ENCODE measurements around the gene OSBPL3.

Gene OSBPL3

GRCh38 chr7:24783698-24784097 is 196.3 kb downstream of the OSBPL3 start:
- peaks cover 6% of the 10 kb centered on the region for H3K4me1 Mint-ChIP-seq (ENCODE audit: low read depth)
- H3K27ac Mint-ChIP-seq: no peak overlapping the region
- H3K4me3 Mint-ChIP-seq: no peak overlapping the region
- no peaks in the 10 kb centered on the region for H3K9me3 Mint-ChIP-seq
- H3K36me3 Mint-ChIP-seq (ENCODE audit: low read depth): peaks cover 18% of the 10 kb centered on the region
- no peaks in the 10 kb centered on the region for H3K27me3 Mint-ChIP-seq (ENCODE audit: low read depth)

- Mint-ChIP-seq H3K9me3 (no peaks in the 10 kb centered on the region), H3K4me1 (ENCODE audit: low read depth) (peaks cover 12% of the 10 kb centered on the region), H3K4me3 (no peak overlapping the region), H3K27me3 (ENCODE audit: low read depth) (no peaks in the 10 kb centered on the region), H3K27ac (no peak overlapping the region), H3K36me3 (ENCODE audit: low read depth) (peaks cover 13% of the 10 kb centered on the region)
Observed at GRCh38 chr7:24781106-24781505, 198.9 kb downstream of the OSBPL3 start.

- no peaks in the 10 kb centered on the region for H3K27me3 Mint-ChIP-seq (ENCODE audit: low read depth)
- peaks cover 12% of the 10 kb centered on the region for H3K4me1 Mint-ChIP-seq (ENCODE audit: low read depth)
- no peaks in the 10 kb centered on the region for H3K9me3 Mint-ChIP-seq
- no peak overlapping the region for H3K27ac Mint-ChIP-seq
- peaks cover 13% of the 10 kb centered on the region for H3K36me3 Mint-ChIP-seq (ENCODE audit: low read depth)
- H3K4me3 Mint-ChIP-seq: no peak overlapping the region
Observed at GRCh38 chr7:24779283-24779655, 200.7 kb downstream of the OSBPL3 start.

GRCh38 chr7:24778543-24779282 is 201.3 kb downstream of the OSBPL3 start:
- peaks cover 15% of the 10 kb centered on the region for H3K4me1 Mint-ChIP-seq (ENCODE audit: low read depth)
- H3K4me3 Mint-ChIP-seq: no peak overlapping the region
- H3K27me3 Mint-ChIP-seq (ENCODE audit: low read depth): no peaks in the 10 kb centered on the region
- no peaks in the 10 kb centered on the region for H3K9me3 Mint-ChIP-seq
- peaks cover 9% of the 10 kb centered on the region for H3K36me3 Mint-ChIP-seq (ENCODE audit: low read depth)
- peak overlapping the region; percentile 50 for H3K27ac Mint-ChIP-seq

GRCh38 chr7:24777806-24778205 is 202.2 kb downstream of the OSBPL3 start:
- no peaks in the 10 kb centered on the region for H3K9me3 Mint-ChIP-seq
- H3K36me3 Mint-ChIP-seq (ENCODE audit: low read depth): peaks cover 10% of the 10 kb centered on the region
- H3K27me3 Mint-ChIP-seq (ENCODE audit: low read depth): no peaks in the 10 kb centered on the region
- H3K4me3 Mint-ChIP-seq: no peak overlapping the region
- H3K4me1 Mint-ChIP-seq (ENCODE audit: low read depth): peaks cover 20% of the 10 kb centered on the region
- no peak overlapping the region for H3K27ac Mint-ChIP-seq

- H3K9me3 Mint-ChIP-seq: peaks cover 17% of the 10 kb centered on the region
- H3K27me3 Mint-ChIP-seq (ENCODE audit: low read depth): no peaks in the 10 kb centered on the region
- peaks cover 15% of the 10 kb centered on the region for H3K36me3 Mint-ChIP-seq (ENCODE audit: low read depth)
- H3K4me1 Mint-ChIP-seq (ENCODE audit: low read depth): peaks cover 29% of the 10 kb centered on the region
- no peak overlapping the region for H3K4me3 Mint-ChIP-seq
- no peak overlapping the region for H3K27ac Mint-ChIP-seq
Observed at GRCh38 chr7:24773646-24774045, 206.3 kb downstream of the OSBPL3 start.

- Mint-ChIP-seq H3K27ac (no peak overlapping the region), H3K27me3 (ENCODE audit: low read depth) (peaks cover 11% of the 10 kb centered on the region), H3K4me3 (no peak overlapping the region), H3K36me3 (ENCODE audit: low read depth) (peaks cover 15% of the 10 kb centered on the region), H3K9me3 (peaks cover 17% of the 10 kb centered on the region), H3K4me1 (ENCODE audit: low read depth) (peaks cover 27% of the 10 kb centered on the region)
Observed at GRCh38 chr7:24769851-24770250, 210.1 kb downstream of the OSBPL3 start.

- no peak overlapping the region for H3K4me3 Mint-ChIP-seq
- H3K27me3 Mint-ChIP-seq (ENCODE audit: low read depth): peaks cover 16% of the 10 kb centered on the region
- peaks cover 15% of the 10 kb centered on the region for H3K36me3 Mint-ChIP-seq (ENCODE audit: low read depth)
- H3K9me3 Mint-ChIP-seq: peaks cover 17% of the 10 kb centered on the region
- peak overlapping the region; percentile 59 for H3K27ac Mint-ChIP-seq
- peaks cover 27% of the 10 kb centered on the region for H3K4me1 Mint-ChIP-seq (ENCODE audit: low read depth)
Observed at GRCh38 chr7:24769014-24769830, 210.8 kb downstream of the OSBPL3 start.

- Mint-ChIP-seq H3K9me3 (peaks cover 17% of the 10 kb centered on the region), H3K36me3 (ENCODE audit: low read depth) (peaks cover 11% of the 10 kb centered on the region), H3K27me3 (ENCODE audit: low read depth) (peaks cover 20% of the 10 kb centered on the region), H3K27ac (no peak overlapping the region), H3K4me3 (no peak overlapping the region), H3K4me1 (ENCODE audit: low read depth) (peaks cover 20% of the 10 kb centered on the region)
Observed at GRCh38 chr7:24767878-24768569, 212.0 kb downstream of the OSBPL3 start.

GRCh38 chr7:24764972-24765744 is 214.8 kb downstream of the OSBPL3 start:
- H3K9me3 Mint-ChIP-seq: peaks cover under 1% of the 10 kb centered on the region
- H3K36me3 Mint-ChIP-seq (ENCODE audit: low read depth): peaks cover under 1% of the 10 kb centered on the region
- H3K4me3 Mint-ChIP-seq: no peak overlapping the region
- H3K27me3 Mint-ChIP-seq (ENCODE audit: low read depth): peaks cover 25% of the 10 kb centered on the region
- no peak overlapping the region for H3K27ac Mint-ChIP-seq
- peaks cover 16% of the 10 kb centered on the region for H3K4me1 Mint-ChIP-seq (ENCODE audit: low read depth)

GRCh38 chr7:24764011-24764410 is 216.0 kb downstream of the OSBPL3 start:
- Mint-ChIP-seq H3K4me1 (ENCODE audit: low read depth) (peaks cover 11% of the 10 kb centered on the region), H3K27ac (no peak overlapping the region), H3K4me3 (no peak overlapping the region), H3K9me3 (no peaks in the 10 kb centered on the region), H3K27me3 (ENCODE audit: low read depth) (peaks cover 37% of the 10 kb centered on the region), H3K36me3 (ENCODE audit: low read depth) (no peaks in the 10 kb centered on the region)

- Mint-ChIP-seq H3K4me3 (no peak overlapping the region), H3K27me3 (ENCODE audit: low read depth) (peaks cover 43% of the 10 kb centered on the region), H3K9me3 (no peaks in the 10 kb centered on the region), H3K36me3 (ENCODE audit: low read depth) (no peaks in the 10 kb centered on the region), H3K4me1 (ENCODE audit: low read depth) (peaks cover 7% of the 10 kb centered on the region), H3K27ac (no peak overlapping the region)
Observed at GRCh38 chr7:24763303-24763901, 216.6 kb downstream of the OSBPL3 start.

- Mint-ChIP-seq H3K4me1 (ENCODE audit: low read depth) (peaks cover 4% of the 10 kb centered on the region), H3K9me3 (no peaks in the 10 kb centered on the region)
Observed at GRCh38 chr7:24762771-24763170, 217.2 kb downstream of the OSBPL3 start.

GRCh38 chr7:24760968-24761367 is 219.0 kb downstream of the OSBPL3 start:
- peaks cover 12% of the 10 kb centered on the region for H3K4me1 Mint-ChIP-seq (ENCODE audit: low read depth)
- no peaks in the 10 kb centered on the region for H3K9me3 Mint-ChIP-seq

More at GRCh38 chr7:24762771-24763170, 217.2 kb downstream of the OSBPL3 start:
- Mint-ChIP-seq H3K4me3 (no peak overlapping the region), H3K27ac (no peak overlapping the region), H3K36me3 (ENCODE audit: low read depth) (no peaks in the 10 kb centered on the region), H3K27me3 (ENCODE audit: low read depth) (peaks cover 49% of the 10 kb centered on the region)

More at GRCh38 chr7:24760968-24761367, 219.0 kb downstream of the OSBPL3 start:
- no peak overlapping the region for H3K27ac Mint-ChIP-seq
- no peaks in the 10 kb centered on the region for H3K36me3 Mint-ChIP-seq (ENCODE audit: low read depth)
- H3K4me3 Mint-ChIP-seq: no peak overlapping the region
- peaks cover 53% of the 10 kb centered on the region for H3K27me3 Mint-ChIP-seq (ENCODE audit: low read depth)
